ENCODE results near the gene CYP26B1.
A peak's percentile ranks its signal among the peaks of the same experiment; 100 is the strongest.

Gene CYP26B1

DNA sequence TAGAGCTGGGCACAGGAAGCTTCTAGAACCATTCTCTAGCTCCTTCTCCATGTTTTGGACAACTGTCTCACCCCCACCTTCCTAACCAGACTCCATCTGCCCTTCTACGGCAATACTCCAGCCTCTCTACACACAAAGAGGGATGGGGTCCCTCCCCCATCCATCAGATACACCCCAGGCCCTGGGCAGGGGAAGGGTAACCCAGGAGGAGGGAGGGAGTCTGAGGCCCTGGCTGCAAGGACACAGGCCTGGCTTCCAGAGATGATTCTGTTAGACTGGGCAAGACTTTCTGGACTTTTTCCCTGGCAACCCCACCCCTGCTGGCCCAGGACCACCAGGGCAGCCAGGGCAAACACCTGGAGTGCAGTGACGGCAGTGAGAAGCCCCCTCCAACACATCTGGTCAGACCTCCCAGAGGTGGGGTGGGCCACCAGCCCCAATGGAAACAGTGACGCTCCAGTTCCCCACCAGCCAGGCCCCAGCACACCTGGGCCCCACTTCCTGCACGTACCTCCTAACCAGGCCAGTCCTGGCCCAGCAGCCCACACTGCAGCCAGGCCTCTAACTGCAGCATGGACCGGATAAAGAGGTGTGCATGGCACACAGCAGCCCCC is 6.5 kb downstream of the CYP26B1 start:
- DNase-seq (ENCODE audit: low read depth in 2 of 2), result no peak

GRCh38 chr2:72140621-72140960 is 7.1 kb downstream of the CYP26B1 start:
- no peak for DNase-seq (ENCODE audit: low read depth in 2 of 2)

DNA sequence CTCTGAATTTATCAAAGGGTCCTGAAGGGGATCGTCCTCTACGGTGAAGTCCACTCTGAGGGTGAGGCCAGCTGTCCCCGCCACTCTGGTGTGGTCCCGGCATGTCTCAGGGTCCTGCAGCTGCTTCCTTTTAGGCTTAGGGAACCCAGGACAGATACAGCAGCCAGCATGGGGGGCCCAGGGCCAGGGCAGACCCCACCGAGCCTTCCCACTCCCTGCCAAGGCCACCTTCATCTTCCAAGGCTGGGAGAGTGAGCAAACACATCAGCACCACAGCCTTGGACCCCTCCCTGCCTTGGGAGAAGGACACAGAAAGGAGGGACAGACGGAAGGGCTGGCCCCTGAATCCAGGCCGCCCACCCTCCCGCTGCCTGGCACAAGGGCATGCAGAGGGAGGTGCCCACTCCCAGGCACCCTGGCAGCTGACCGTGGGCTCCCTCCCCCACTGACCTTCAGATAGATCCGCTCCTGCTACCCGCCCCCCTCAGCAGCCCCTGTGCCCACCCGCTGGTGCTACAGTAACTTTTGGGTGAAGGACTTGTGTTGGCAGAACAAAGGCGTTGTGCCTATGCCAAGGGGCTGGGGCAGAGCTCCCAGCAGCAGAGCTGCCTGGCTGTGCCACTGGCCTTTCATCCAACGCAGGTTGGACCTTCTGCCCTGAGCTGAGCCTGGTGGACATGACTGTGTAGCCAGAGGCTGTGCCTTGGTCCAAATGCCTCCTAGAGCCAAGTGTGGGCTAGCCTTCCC is 7.6 kb downstream of the CYP26B1 start:
- no peak for DNase-seq (ENCODE audit: low read depth in 2 of 2)

DNA sequence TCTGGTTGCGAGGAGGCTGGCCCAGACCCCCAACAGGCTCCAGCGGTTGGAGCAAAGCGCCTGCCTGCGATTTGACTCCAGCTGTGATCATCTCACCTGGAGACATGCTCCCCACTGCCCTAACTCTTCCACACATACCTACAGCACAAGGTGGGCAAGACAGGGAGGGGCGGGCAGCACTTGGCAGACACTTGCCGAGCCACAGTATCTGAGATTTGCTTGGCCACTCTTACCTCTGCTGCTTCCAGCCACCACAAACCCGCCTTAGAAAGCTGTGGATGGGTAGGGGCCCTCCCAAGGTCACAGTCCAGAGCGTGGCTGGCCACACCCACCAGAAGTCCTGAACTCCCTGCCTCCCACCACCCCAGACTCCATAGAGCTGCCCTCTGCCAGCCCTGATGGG is 8.2 kb downstream of the CYP26B1 start:
- DNase-seq (ENCODE audit: low read depth in 2 of 2), result no peak

GRCh38 chr2:72138921-72139381 is 8.7 kb downstream of the CYP26B1 start:
- no peak for DNase-seq (ENCODE audit: low read depth in 2 of 2)

DNA sequence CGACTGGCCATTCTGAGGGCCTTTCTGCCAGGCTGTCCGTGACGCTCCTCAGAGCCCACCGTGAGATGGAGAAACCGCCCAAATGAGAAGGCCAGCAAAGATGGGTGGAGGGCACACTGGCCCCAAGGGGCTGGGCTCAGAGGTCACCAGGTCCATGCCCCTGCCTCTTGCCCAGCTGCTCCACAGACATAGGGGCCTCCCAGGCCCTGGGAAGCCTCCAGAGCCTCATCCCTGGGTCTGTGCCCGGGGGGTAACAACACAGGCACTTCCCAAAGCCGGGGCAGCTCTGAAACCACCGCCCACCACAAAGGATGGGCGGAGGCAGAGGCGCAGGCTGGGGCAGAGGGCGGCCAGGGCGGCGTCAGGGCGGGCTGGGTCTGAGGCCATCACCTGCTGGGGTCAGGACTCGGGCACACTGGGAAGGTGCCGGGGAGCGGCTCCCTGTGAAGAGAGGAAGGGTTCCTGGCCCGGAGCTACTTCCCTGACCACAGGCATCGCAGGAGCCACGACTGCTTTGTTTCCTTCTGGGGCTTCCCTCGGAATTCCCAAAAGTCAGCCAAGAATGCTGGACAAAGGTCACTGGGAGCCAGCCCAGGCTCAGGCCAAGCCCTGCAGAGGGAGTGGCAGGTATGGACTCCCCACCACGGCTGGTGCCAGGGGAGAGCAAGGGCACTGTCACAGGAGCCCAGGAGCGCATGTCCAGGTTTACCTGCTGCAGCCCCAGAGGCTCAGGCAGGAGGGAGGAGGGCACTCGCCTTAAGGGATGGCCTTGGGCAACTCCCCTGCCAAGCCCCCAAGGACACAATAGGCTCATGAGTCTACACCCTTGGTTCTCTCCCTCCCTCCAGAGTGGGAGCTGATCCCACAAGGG is 9.4 kb downstream of the CYP26B1 start:
- DNase-seq (ENCODE audit: low read depth in 2 of 2), result no peak

DNA sequence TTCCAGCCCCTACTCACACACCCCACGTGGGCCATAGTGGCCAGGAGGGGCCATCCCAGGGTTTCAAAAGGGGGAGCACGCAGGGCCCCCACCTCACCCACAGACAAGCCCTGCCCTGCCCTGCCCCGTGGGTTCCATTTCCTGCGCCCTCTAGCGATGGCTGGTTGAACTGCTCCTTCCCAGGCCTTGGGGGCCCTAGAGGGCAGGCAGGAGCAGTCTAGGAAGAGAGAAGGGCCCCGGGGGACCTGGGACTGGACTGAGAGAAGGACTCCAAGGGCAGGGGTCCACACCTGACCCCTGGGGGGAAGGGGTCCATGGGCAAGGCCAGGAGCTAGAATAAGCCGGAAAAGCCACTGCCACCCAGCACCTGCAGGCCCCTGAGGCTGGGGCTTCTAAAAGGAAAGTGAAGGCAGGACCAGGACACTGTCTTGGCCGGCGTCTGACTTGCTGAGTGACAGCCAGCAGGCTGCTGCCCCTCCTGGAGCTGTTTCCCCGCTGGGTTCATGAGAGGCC is 10.1 kb downstream of the CYP26B1 start:
- peak in 1 of 2 donors; percentile 57 for DNase-seq (ENCODE audit: low read depth in 2 of 2)

- no peak for DNase-seq (ENCODE audit: low read depth in 2 of 2)
Observed at GRCh38 chr2:72136933-72137497, 10.6 kb downstream of the CYP26B1 start.

DNA sequence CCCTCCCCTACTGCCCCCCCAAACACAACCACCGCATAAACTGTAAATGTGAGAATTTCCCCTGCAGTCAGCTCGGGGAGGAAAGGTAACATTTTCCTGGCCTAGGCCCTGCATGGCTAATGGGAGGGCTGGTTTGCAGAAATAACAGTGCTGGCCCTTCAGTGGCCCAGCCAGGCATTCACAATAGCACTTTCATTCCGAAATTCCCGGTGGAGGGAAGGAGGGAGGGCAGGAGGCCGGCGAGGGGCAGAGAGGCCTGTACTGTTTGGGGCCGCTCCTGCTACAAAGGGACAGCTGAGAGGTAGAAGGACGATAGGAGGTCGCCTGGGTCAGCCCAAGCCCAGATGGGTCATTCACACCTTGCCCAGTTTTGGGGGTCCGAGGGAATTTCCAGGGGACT is 11.3 kb downstream of the CYP26B1 start:
- DNase-seq (ENCODE audit: low read depth in 2 of 2), result no peak

- DNase-seq (ENCODE audit: low read depth in 2 of 2), result no peak
Observed at GRCh38 chr2:72135921-72136320, 11.7 kb downstream of the CYP26B1 start.

DNA sequence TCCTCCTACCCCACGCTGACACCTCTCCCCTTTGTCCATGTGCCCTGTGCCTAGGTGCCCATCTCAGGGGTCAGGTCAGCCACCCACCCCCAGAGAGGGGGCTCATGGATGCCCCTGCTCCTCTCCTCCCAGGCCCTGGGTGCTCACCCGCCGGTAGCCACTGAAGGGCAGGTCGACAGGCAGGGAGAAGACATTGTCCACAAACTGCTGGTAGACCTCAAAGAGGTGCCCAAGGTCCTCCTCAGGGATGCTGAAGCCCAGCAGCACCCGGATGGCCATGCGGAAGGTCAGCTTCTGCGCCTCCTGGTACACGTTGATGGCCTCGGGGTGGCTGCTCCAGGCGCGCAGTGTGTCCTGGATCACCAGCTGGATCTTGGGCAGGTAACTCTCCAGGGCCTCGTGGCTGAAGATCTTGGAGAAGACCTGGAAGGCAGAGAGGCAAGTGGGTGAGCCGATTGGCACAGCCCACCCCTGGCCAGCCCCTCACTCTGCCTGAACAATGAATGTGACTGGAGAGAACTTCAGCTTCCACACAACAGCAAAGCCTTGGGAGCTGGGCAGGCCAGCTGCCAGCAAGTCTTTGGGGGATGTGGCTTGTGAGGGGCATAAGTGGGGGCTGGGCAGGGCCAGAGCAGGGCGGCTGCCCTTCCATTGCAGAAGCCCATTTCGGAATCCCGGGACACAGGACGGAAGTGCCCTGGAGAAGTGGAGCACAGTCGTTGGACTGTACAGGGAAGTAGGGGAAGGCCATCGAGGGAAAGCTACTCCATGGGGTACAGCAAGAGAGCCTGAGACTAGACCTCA is 12.5 kb downstream of the CYP26B1 start:
- no peak for DNase-seq (ENCODE audit: low read depth in 2 of 2)

GRCh38 chr2:72134408-72134996 is 13.2 kb downstream of the CYP26B1 start:
- no peak for DNase-seq (ENCODE audit: low read depth in 2 of 2)

- DNase-seq (ENCODE audit: low read depth in 2 of 2), result no peak
Observed at GRCh38 chr2:72133721-72134407, 13.8 kb downstream of the CYP26B1 start.

- DNase-seq (ENCODE audit: low read depth in 2 of 2), result no peak
Observed at GRCh38 chr2:72132981-72133720, 14.5 kb downstream of the CYP26B1 start.

GRCh38 chr2:72131916-72132841 is 15.5 kb downstream of the CYP26B1 start:
- DNase-seq (ENCODE audit: low read depth in 2 of 2), result no peak

GRCh38 chr2:72131371-72131891 is 16.2 kb downstream of the CYP26B1 start:
- DNase-seq (ENCODE audit: low read depth in 2 of 2), result no peak

DNA sequence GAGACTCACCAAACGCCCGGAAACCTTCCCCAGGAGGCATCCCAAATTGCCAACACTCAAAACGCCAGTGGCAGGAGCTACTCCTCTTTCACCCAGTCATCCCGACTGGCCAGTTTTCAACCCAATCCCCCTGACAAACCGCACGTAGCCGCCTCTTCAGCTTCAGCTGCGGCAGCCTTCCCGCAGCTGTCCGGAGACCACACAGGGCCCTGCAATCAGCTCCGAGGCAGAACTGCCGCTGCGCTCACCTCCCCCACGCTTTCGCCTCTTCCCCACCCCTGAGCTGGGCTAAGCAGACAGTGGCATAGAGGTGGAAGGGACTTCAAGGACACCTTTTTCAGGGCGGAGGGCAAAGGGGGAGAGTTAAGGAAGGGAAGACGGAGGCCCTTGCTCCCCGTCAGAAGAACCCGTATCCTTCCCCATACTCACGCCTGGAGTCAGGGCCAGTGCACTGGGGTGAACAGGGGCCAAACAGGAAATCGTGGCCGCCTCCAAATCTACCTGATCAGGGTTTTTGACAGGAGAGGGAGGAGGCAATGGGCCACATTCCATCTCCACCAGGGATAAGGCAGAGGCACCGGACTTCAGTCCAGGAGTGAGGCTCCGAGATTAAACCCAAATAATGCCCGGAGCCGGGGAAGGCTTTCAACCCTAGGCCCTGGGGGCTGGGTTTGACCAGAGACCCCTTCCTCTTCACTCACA is 16.9 kb downstream of the CYP26B1 start:
- DNase-seq (ENCODE audit: low read depth in 2 of 2), result no peak
